ENCODE data around the gene RBM10. TPM values are rescaled to one million over a fixed set of nuclear protein-coding genes. Genes with fewer than 3 reads are reported as not detected.

The RBM10 gene
- total RNA-seq, 4 donors from 2014 or later: 15.8 to 22.9 (median 19.6) TPM

- no peak for TF ChIP-seq CTCF (IDR thresholded peaks at IDR 0.05; ENCODE audit: low read depth)
Observed at GRCh38 chrX:47218280-47218919, 73.4 kb downstream of the RBM10 start, which contains the start of gene CDK16. CDK16 (plus strand) TSS chrX:47218681; CDS start chrX:47223558, 4,877 bp downstream.

- TF ChIP-seq CTCF (IDR thresholded peaks at IDR 0.05; ENCODE audit: low read depth): no peak
Observed at GRCh38 chrX:47218920-47219815, 74.1 kb downstream of the RBM10 start.

GRCh38 chrX:47221756-47222155 is 76.7 kb downstream of the RBM10 start:
- TF ChIP-seq CTCF (IDR thresholded peaks at IDR 0.05; ENCODE audit: low read depth): no peak

- TF ChIP-seq CTCF (IDR thresholded peaks at IDR 0.05; ENCODE audit: low read depth): no peak
Observed at GRCh38 chrX:47222751-47223350, 77.8 kb downstream of the RBM10 start.

GRCh38 chrX:47223476-47224250 is 78.6 kb downstream of the RBM10 start:
- no peak for TF ChIP-seq CTCF (IDR thresholded peaks at IDR 0.05; ENCODE audit: low read depth)

GRCh38 chrX:47224266-47224895 is 79.4 kb downstream of the RBM10 start:
- no peak for TF ChIP-seq CTCF (IDR thresholded peaks at IDR 0.05; ENCODE audit: low read depth)

All from subcutaneous adipose tissue (tissue), 4 donors.